ENCODE data around the gene ARNT2.

The ARNT2 gene

GRCh38 chr15:80518522-80518921 is 114.3 kb downstream of the ARNT2 start:
- DNase-seq = no peak

GRCh38 chr15:80523746-80524145 is 119.6 kb downstream of the ARNT2 start:
- no peak for DNase-seq

- no peak for DNase-seq
Observed at GRCh38 chr15:80525853-80526252, 121.7 kb downstream of the ARNT2 start.

GRCh38 chr15:80526556-80527340 is 122.6 kb downstream of the ARNT2 start:
- DNase-seq = peak; percentile 78

- DNase-seq = no peak
Observed at GRCh38 chr15:80527406-80527805, 123.2 kb downstream of the ARNT2 start.

GRCh38 chr15:80527961-80528360 is 123.8 kb downstream of the ARNT2 start:
- DNase-seq = no peak

- DNase-seq = peak; percentile 82
Observed at GRCh38 chr15:80530737-80531365, 126.7 kb downstream of the ARNT2 start.

GRCh38 chr15:80531388-80531787 is 127.2 kb downstream of the ARNT2 start:
- DNase-seq = no peak

GRCh38 chr15:80531796-80532195 is 127.6 kb downstream of the ARNT2 start:
- no peak for DNase-seq

GRCh38 chr15:80533790-80534333 is 129.7 kb downstream of the ARNT2 start:
- no peak for DNase-seq

- no peak for DNase-seq
Observed at GRCh38 chr15:80536231-80536630, 132.0 kb downstream of the ARNT2 start.

- no peak for DNase-seq
Observed at GRCh38 chr15:80536716-80537115, 132.5 kb downstream of the ARNT2 start.

GRCh38 chr15:80545078-80545477 is 140.9 kb downstream of the ARNT2 start:
- no peak for DNase-seq

GRCh38 chr15:80547264-80547663 is 143.1 kb downstream of the ARNT2 start:
- DNase-seq = peak; percentile 33

- peak; percentile 80 for DNase-seq
Observed at GRCh38 chr15:80549191-80549590, 145.0 kb downstream of the ARNT2 start.

- peak; percentile 33 for DNase-seq
Observed at GRCh38 chr15:80549654-80550053, 145.5 kb downstream of the ARNT2 start.

GRCh38 chr15:80550219-80550907 is 146.2 kb downstream of the ARNT2 start:
- peak; percentile 97 for DNase-seq

- DNase-seq = peak; percentile 65
Observed at GRCh38 chr15:80550908-80551260, 146.7 kb downstream of the ARNT2 start.

- peak; percentile 42 for DNase-seq
Observed at GRCh38 chr15:80551348-80551747, 147.2 kb downstream of the ARNT2 start.

GRCh38 chr15:80554560-80554959 is 150.4 kb downstream of the ARNT2 start:
- DNase-seq = no peak

- DNase-seq = peak; percentile 57
Observed at GRCh38 chr15:80556694-80557367, 152.6 kb downstream of the ARNT2 start.

- DNase-seq = no peak
Observed at GRCh38 chr15:80557441-80558234, 153.5 kb downstream of the ARNT2 start.
